Osteoblast (primary cell): Measurements from ENCODE around the gene PIANP. TPM values are rescaled to one million over a fixed set of nuclear protein-coding genes. Genes with fewer than 3 reads are reported as not detected.

Experiments
- DNase-seq: peaks from one replicate; pipeline ENCODE4 v3.0.0; 2011; ENCODE audit warnings: low spot score, mixed read lengths; ENCODE audit not compliant: insufficient read length; ENCODE audit errors: missing footprints
- H2AFZ ChIP-seq: 2 replicates; pipeline ENCODE4 v1.6.0; 2011; ENCODE audit warnings: mild to moderate bottlenecking, low read length
- H3K27ac ChIP-seq: 2 replicates; pipeline ENCODE4 v1.5.1; 2011; ENCODE audit warnings: mild to moderate bottlenecking, low read depth, low read length, moderate library complexity
- H3K27me3 ChIP-seq: 2 replicates; pipeline ENCODE4 v1.6.0; 2012; ENCODE audit warnings: mild to moderate bottlenecking, control low read depth, inconsistent platforms, low read length, moderate library complexity; ENCODE audit not compliant: insufficient read depth
- H3K36me3 ChIP-seq: 2 replicates; pipeline ENCODE4 v1.5.1; 2011; ENCODE audit warnings: mild to moderate bottlenecking, low read length, control low read depth, moderate library complexity; ENCODE audit not compliant: insufficient read depth
- H3K4me1 ChIP-seq: 2 replicates; pipeline ENCODE4 v1.5.1; 2011; ENCODE audit warnings: mild to moderate bottlenecking, low read length, control low read depth, moderate library complexity; ENCODE audit not compliant: insufficient read depth
- H3K4me2 ChIP-seq: 2 replicates; pipeline ENCODE4 v1.6.0; 2011; ENCODE audit warnings: mild to moderate bottlenecking, low read length; ENCODE audit not compliant: insufficient read depth
- H3K4me3 ChIP-seq: fragments of 200-600 bp; sonication (generic); 3 replicates; pipeline ENCODE4 v1.5.1; 2012; ENCODE audit warnings: mild to moderate bottlenecking, low read length, inconsistent platforms; ENCODE audit not compliant: insufficient read depth
- H3K79me2 ChIP-seq: 2 replicates; pipeline ENCODE4 v1.6.0; 2012; ENCODE audit warnings: mild to moderate bottlenecking, low read length, control low read depth, inconsistent platforms; ENCODE audit not compliant: insufficient read depth
- H3K9me3 ChIP-seq: 2 replicates; pipeline ENCODE4 v1.5.1; 2011; ENCODE audit warnings: low read depth, low read length, control low read depth
- H4K20me1 ChIP-seq: 2 replicates; pipeline ENCODE4 v1.6.0; 2012; ENCODE audit warnings: mild to moderate bottlenecking, low read length, control low read depth; ENCODE audit not compliant: insufficient read depth
- CTCF ChIP-seq: IDR thresholded peaks from 2 replicates; pipeline ENCODE4 v1.5.1; 2011; ENCODE audit warnings: mild to moderate bottlenecking, low read depth, low read length, moderate library complexity; ENCODE audit errors: extremely low read depth
- total RNA-seq: library from RNA; depleted of rRNA; stranded (reverse); fragments of >200 nt; gene quantifications from 2 replicates; pipeline ENCODE4 v1.2.3, GENCODE V29; 2012

Gene PIANP
- total RNA-seq, 1 donor = not detected

- H3K4me3 ChIP-seq = peak overlapping the region; percentile 66
- peak overlapping the region; percentile 76 for H3K4me2 ChIP-seq
- TF ChIP-seq CTCF = no peak
- H3K79me2 ChIP-seq = no peaks in the 10 kb centered on the region
- H3K27me3 ChIP-seq = peaks cover 50% of the 10 kb centered on the region
- H3K36me3 ChIP-seq = no peaks in the 10 kb centered on the region
- H2AFZ ChIP-seq = peak overlapping the region; percentile 59
- no peak overlapping the region for H3K27ac ChIP-seq
- peaks cover 5% of the 10 kb centered on the region for H3K4me1 ChIP-seq
- DNase-seq = peak; percentile 87
- H3K9me3 ChIP-seq = no peaks in the 10 kb centered on the region
- H4K20me1 ChIP-seq = no peaks in the 10 kb centered on the region
Observed at GRCh38 chr12:6699989-6700645, 498 bp downstream of the PIANP start.

GRCh38 chr12:6699259-6699988 lies 1.2 kb downstream of the PIANP start:
- peak; percentile 69 for DNase-seq
- peaks cover 5% of the 10 kb centered on the region for H3K4me1 ChIP-seq
- H2AFZ ChIP-seq = peak overlapping the region; percentile 49
- H3K4me3 ChIP-seq = peak overlapping the region; percentile 66
- no peaks in the 10 kb centered on the region for H4K20me1 ChIP-seq
- H3K27me3 ChIP-seq = peaks cover 50% of the 10 kb centered on the region
- H3K27ac ChIP-seq = no peak overlapping the region
- H3K36me3 ChIP-seq = no peaks in the 10 kb centered on the region
- H3K79me2 ChIP-seq = no peaks in the 10 kb centered on the region
- TF ChIP-seq CTCF = no peak
- H3K4me2 ChIP-seq = peak overlapping the region; percentile 76
- no peaks in the 10 kb centered on the region for H3K9me3 ChIP-seq

- Histone ChIP-seq H3K27me3 (peaks cover 45% of the 10 kb centered on the region), H3K4me3 (no peak overlapping the region), H3K27ac (no peak overlapping the region), H3K79me2 (no peaks in the 10 kb centered on the region), H3K36me3 (no peaks in the 10 kb centered on the region), H2AFZ (no peak overlapping the region), H4K20me1 (no peaks in the 10 kb centered on the region), H3K9me3 (no peaks in the 10 kb centered on the region), H3K4me1 (peaks cover 5% of the 10 kb centered on the region), H3K4me2 (no peak overlapping the region)
- peak; percentile 74 for DNase-seq
- no peak for TF ChIP-seq CTCF
Observed at GRCh38 chr12:6698352-6699046, 2.1 kb downstream of the PIANP start.
